ENCODE results near the gene PLEKHG4B.

Gene PLEKHG4B

GRCh38 chr5:169071-169727, 77.2 kb downstream of the PLEKHG4B start:
- DNase-seq = peak in 2 of 58 donors; percentile 14

- DNase-seq = no peak
These were observed 77.7 kb downstream of the PLEKHG4B start for GRCh38 chr5:169728-170094.

DNA sequence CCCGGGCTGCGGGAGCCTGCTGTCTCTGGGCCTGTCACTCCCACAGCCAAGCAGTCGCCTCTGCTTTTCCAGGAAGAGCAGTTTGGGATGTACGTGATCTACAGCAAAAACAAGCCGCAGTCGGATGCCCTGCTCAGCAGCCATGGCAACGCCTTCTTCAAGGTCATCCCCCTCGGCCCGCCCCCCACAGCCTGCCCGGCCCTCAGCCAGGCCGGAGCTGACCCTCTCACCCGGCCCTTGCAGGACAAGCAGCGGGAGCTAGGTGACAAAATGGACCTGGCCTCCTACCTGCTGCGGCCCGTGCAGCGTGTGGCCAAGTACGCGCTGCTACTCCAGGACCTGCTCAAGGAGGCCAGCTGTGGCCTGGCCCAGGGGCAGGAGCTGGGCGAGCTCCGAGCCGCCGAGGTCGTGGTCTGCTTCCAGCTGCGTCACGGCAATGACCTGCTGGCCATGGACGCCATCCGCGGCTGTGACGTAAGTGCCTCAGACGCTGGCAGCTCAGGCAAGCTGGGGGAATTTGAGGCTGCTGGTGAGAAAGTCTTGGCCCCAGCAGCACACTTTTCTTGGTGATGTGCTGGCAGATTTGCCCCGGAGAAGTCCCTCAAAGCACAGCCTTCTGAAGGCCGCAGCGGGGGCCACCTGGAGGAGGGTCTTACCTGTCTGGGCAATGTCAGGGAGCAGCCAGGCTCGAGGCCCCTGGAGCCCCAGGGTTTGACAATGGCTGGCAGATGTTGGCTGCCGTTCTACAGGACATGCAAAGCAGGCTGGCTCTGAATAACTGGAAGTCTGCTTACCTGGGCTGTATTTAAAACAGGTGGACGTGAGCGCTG, 79.2 kb downstream of the PLEKHG4B start:
- DNase-seq = no peak

DNA sequence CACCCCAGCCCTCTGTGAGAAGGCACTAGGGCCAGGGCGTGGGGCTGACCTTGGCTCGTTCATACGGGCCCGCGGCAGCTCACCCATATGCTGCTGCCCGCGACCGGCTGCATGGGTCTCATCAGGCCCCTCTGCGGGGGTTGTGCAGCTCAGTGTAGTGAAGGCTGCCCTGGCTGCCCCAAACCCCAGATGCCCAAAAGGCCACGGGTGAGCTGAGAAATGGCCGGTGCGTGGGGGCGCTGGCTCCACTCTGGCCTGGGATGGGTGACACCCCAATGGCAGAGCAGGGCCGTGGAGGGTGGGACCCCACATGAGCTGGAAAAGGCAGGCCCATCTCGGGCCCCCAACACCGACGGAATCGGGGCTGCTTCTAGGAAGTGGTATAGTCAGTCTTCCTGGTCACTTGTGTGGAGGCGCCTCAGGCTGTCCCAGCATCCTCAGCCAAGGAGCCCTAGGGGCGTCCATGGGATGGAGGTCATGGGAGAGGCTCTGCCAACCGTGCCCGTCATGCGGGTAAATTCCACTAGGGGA, 79.9 kb downstream of the PLEKHG4B start:
- DNase-seq = no peak

DNA sequence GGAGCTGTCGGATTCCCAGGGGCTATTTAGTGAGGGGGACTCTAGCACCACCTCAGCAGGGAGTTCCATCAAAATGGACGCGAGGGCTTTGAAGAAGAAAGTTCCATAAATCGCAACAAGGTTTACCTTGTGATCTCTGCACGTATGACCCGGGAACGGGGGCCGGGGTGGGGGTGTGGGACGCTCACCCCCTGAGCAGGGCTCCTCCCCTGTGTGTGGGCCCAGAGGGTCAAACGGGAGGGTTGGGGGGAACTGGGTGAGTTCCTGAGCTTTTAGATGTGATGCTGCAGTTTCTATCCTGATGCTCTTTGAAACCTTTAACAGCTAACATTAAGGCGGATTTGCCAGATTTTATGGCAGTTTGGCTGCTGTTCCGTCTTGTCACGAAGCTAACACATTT, 80.5 kb downstream of the PLEKHG4B start:
- DNase-seq = no peak

GRCh38 chr5:172841-173251, 80.9 kb downstream of the PLEKHG4B start:
- no peak for DNase-seq

DNA sequence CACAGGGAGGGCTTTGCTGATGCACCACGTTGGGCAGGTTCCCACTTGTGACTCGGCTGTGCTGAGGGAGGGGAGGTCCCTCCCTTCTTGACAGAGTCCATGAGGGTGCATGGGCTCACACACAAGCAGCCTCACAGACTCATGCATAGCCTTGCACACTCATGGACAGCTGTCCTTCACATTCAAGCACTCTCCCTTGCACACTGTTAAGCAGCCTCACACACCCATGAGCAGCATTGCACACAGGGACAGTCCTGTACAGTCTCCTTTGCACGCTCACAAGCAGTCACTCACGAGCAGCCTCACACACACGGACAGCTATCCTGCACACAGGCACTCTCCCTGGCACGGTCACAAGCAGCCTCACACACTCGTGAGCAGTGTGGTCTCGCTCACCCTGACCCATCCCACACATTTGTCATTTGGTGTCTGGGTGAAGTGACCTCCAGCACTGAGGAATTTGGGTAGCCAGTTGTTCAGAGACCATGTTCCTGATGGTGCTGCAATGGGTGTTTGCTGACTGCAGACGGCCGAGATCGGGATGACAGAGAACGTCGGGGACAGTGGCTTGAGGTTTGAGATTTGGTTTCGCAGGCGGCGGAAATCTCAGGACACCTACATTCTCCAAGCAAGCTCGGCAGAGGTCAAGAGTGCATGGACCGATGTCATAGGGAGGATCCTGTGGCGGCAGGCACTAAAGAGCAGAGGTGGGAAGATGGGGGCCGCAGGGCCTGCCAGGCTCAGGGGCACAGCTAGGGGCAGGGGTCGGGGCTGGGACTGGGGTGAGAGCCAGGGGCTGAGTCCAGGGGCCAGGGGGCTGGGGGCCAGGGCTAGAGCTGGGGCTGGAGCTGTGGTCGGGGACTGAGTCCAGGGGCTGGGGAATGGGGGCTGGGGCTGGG, 81.7 kb downstream of the PLEKHG4B start:
- DNase-seq = no peak

GRCh38 chr5:174291-174600, 82.3 kb downstream of the PLEKHG4B start:
- no peak for DNase-seq

DNA sequence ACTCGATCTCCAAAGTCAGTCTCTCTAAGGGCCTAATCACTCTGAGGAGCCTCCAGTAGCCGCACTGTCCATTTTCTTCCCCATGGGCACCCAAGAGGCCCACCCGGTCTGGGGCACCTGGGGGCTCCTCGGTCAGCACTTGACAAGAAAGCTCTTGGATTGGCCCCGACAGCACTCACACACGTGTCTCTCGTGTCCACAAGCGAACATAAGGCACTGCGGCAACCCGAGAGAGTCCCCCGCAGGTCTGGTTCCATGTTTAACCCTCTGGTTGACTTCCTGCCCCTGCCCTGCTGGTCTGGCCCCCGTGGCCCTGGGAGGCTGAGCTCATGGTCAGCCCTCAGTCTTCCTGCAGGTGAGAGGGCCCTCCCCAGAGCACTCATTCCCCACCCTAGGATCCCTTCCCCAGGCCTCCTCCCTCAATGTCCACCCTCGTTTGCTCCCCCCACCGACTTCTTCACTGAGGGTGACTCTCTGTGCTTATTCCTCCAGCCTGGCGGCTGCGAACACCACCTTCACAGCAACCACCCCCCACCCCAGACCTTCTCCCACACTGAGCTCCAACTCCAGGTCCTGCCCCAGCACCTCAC, 83.0 kb downstream of the PLEKHG4B start:
- DNase-seq = no peak

DNA sequence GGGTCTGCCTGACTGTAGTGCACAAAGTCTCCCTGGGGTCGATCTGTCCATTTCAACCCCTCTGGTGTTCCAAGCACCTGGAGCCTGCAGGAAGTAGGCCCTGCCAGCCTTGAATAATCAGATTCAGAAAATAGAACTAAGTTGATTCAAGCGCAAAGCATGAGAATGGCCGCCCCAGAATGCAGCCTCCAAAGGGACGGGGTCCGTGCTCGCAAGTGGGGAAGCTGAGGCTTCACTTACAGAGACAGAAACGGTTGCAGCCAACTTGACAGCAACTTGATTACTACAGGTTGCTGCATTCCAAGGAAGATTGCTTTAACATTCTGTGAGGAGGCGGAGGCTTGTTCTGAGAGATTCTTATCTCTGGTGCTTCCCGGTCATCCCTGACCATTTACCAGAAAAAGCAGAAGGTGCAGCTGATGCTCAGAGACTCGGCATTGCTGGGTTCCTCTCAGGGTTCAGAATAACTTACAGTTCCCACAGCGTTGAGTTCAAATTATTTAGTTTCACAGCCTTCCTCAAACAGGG, 84.4 kb downstream of the PLEKHG4B start:
- DNase-seq = no peak

- DNase-seq = no peak
These were observed 86.1 kb downstream of the PLEKHG4B start for GRCh38 chr5:178110-178509.

DNA sequence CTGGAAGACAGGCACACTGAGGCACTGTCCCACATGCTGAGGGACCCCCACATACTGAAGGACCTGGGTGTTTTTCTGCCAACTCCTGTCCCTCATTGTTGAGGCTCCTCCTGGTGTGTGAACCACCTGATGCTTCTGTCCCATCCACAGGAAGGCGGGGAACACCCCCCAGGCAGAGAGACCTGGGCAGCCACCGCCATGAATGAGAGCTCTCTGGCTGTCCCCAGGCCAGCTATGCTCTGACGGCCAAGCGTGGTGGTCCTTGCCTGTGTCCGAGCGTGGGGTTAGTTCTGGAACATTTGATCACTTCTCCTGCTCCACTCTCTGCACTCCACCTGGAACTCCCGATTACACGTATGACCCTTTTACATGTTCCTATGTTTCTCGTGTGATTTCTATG, 87.4 kb downstream of the PLEKHG4B start:
- DNase-seq = no peak

DNA sequence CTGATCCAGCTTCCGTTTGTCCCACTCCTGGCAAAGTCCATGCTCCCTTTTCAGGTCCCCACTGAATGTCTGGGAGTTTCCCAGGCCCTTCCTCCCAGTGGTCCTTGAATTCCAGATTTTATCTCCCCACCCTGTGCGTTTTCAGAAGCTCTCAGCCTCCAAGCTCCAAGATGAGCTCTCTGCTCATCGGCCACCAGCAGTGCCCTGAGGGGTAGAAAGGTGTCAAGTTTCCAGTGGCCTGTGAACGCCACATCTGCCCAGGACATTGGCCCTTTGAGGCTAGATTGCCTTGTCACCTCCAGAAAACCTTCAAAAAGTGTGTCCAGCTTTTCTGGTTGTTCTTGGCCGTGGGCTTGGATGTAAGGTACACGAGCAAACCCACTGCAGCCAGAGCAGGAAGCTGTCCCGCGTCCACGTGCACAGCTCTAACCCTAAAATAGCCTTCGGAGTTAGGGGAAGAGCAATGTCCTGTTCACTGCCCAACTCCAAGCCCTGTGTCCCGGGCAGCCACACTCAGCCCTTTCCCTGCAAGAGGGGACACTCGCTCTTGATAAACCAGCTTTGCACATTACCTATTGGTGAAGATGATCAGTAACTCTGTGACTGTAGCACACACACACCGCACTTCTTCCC, 88.4 kb downstream of the PLEKHG4B start:
- DNase-seq = no peak

DNA sequence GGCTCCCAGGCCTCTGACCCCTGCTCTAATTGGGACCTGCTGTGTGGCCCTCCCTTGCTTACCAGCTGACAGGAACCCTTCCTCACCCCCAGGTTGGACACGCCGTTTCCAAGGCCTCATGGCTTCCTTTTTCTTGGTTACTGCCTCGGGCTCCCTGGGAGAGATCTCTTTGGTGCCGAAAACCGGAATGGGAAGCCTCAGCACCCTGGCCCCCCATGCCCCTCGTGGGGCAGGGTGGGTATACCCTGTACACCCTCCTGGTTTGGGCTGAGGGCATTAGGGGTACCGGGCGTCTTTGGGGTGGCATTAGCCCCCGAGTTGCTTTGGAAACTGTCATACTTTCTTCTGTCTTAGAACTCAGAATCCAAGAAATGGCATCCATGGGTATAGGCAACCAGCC, 89.2 kb downstream of the PLEKHG4B start:
- no peak for DNase-seq

- no peak for DNase-seq
These were observed 89.6 kb downstream of the PLEKHG4B start for GRCh38 chr5:181566-181965.

DNA sequence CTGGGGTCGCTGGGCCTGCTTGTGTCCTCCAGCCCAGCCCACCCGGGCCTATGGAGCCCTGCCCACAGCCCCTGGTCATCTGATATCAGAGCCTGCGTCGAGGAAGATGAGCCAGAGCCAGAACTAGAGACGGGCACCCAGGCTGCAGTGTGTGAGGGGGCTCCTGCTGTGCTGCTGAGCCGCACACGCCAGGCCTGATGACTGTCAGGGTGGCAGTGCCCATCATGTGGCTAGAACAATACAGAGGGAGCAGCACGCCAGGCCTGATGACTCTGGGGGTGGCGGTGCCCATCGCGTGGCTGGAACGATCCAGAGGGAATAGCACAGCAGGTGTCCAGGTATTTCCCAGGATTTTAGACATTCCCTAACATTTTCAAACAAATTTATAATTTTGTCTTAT, 90.2 kb downstream of the PLEKHG4B start:
- DNase-seq = no peak

- DNase-seq = no peak
These were observed 92.5 kb downstream of the PLEKHG4B start for GRCh38 chr5:184471-184870.

- no peak for DNase-seq
These were observed 93.4 kb downstream of the PLEKHG4B start for GRCh38 chr5:185095-186070.
